ENCODE measurements around the gene ARF1. TPM values are rescaled to one million over a fixed set of nuclear protein-coding genes. Genes with fewer than 3 reads are reported as not detected.

The ARF1 gene
- total and polyA plus RNA-seq, 10 of the 15 experiments (the other 5 are each of a cell fraction or from before 2014, with no cell fraction given): 48.4 to 508 (median 283) TPM

GRCh38 chr1:228114827-228115226 is 32.3 kb downstream of the ARF1 start:
- Histone ChIP-seq H3K9me3 (replicated peaks; ENCODE audit: control insufficient read depth, insufficient read depth, low read length) (no peaks in the 10 kb centered on the region; the same call in 2 of the 3 replicates), H4K20me1 (ENCODE audit: control insufficient read depth, insufficient read depth) (no peaks in the 10 kb centered on the region), H3K27me3 (replicated peaks in 1 of 2; ENCODE audit: control insufficient read depth in 2 of 2, insufficient read depth in 2 of 2, low read length in 1 of 2) (no peaks in the 10 kb centered on the region), H3K4me2 (ENCODE audit: control insufficient read depth, insufficient read depth) (no peak overlapping the region), H3K4me1 (ENCODE audit: control insufficient read depth, insufficient read depth, low read length) (no peaks in the 10 kb centered on the region; the same call in 1 of the 2 replicates), H3K79me2 (ENCODE audit: control insufficient read depth, insufficient read depth, low read length) (no peaks in the 10 kb centered on the region; the same call in 1 of the 2 replicates), H3K4me3 (no peak overlapping the region), H2AFZ (ENCODE audit: control insufficient read depth, low read depth, low read length) (no peak overlapping the region), H3K36me3 (ENCODE audit: control insufficient read depth in 2 of 2, insufficient read depth in 2 of 2, low read length in 1 of 2) (no peaks in the 10 kb centered on the region), H3K27ac (ENCODE audit: control insufficient read depth, insufficient read depth) (no peak overlapping the region), H3K9ac (ENCODE audit: control insufficient read depth, insufficient read depth, low read length) (no peak overlapping the region)
- WGBS (ENCODE audit: insufficient coverage, insufficient replicate concordance, low lambda C conversion rate, missing lambda C conversion rate): 63% methylated on average over 3 of the region's 3 CpGs
- CTCF ChIA-PET: interaction anchor here (1.0 kb wide), 1 partner anchor 16 kb away, joined by 3 read pairs; no protein-coding TSS in a partner anchor
- no peak for TF ChIP-seq POLR2AphosphoS2 (IDR thresholded peaks at IDR 0.05; ENCODE audit: low read depth, low read length)
- TF ChIP-seq EZH2 (IDR thresholded peaks at IDR 0.05; ENCODE audit: borderline replicate concordance, control insufficient read depth, low read depth, low read length): no peak
- TF ChIP-seq SPI1 (IDR thresholded peaks at IDR 0.05; ENCODE audit: borderline replicate concordance, insufficient read depth, low read depth, low read length): no peak
- SMC1A ChIA-PET (ENCODE audit: uncharacterized antibody, unreplicated experiment): interaction anchor here (0.8 kb wide), 1 partner anchor 52 kb away, joined by 3 read pairs; no protein-coding TSS in a partner anchor
- in situ Hi-C loops (cut with MboI): no loop called here
- ATAC-seq (no peak), FAIRE-seq (no peak), DNase-seq (ENCODE audit: low read depth, low spot score) (no peak)
- intact Hi-C loops (cut with micrococcal nuclease; ENCODE audit: unreplicated experiment): no loop called here
- BruUV-seq (replicated peaks): no TSS peak
- POLR2A ChIA-PET: no interaction called here
- RAD21 ChIA-PET (ENCODE audit: unreplicated experiment): no interaction called here

- ATAC-seq (no peak), FAIRE-seq (no peak), DNase-seq (ENCODE audit: low read depth, low spot score) (no peak)
- intact Hi-C loops (cut with micrococcal nuclease; ENCODE audit: unreplicated experiment): no loop called here
- no peak overlapping the region for H2AFZ ChIP-seq (ENCODE audit: control insufficient read depth, low read depth, low read length)
- CTCF ChIA-PET: no interaction called here
- in situ Hi-C loops (cut with MboI): no loop called here
- H4K20me1 ChIP-seq (ENCODE audit: control insufficient read depth, insufficient read depth): no peaks in the 10 kb centered on the region
- no peak overlapping the region for H3K9ac ChIP-seq (ENCODE audit: control insufficient read depth, insufficient read depth, low read length)
- no peak overlapping the region for H3K27ac ChIP-seq (ENCODE audit: control insufficient read depth, insufficient read depth)
- RAD21 ChIA-PET (ENCODE audit: unreplicated experiment): no interaction called here
- H3K4me3 ChIP-seq: no peak overlapping the region
- POLR2A ChIA-PET: no interaction called here
- BruUV-seq (replicated peaks): no TSS peak
- no peaks in the 10 kb centered on the region for H3K79me2 ChIP-seq (ENCODE audit: control insufficient read depth, insufficient read depth, low read length)
- no peak overlapping the region for H3K4me2 ChIP-seq (ENCODE audit: control insufficient read depth, insufficient read depth)
- no peaks in the 10 kb centered on the region; the same call in 1 of the 2 replicates for H3K4me1 ChIP-seq (ENCODE audit: control insufficient read depth, insufficient read depth, low read length)
- no peaks in the 10 kb centered on the region for H3K27me3 ChIP-seq (replicated peaks in 1 of 2; ENCODE audit: control insufficient read depth in 2 of 2, insufficient read depth in 2 of 2, low read length in 1 of 2)
- no peaks in the 10 kb centered on the region for H3K36me3 ChIP-seq (ENCODE audit: control insufficient read depth in 2 of 2, insufficient read depth in 2 of 2, low read length in 1 of 2)
- SMC1A ChIA-PET (ENCODE audit: uncharacterized antibody, unreplicated experiment): no interaction called here
- no peak for TF ChIP-seq EP300 (IDR thresholded peaks at IDR 0.05; ENCODE audit: borderline replicate concordance in 1 of 2, control insufficient read depth in 1 of 2, low read depth in 2 of 2, low read length in 2 of 2)
- 86% methylated on average over 4 of the region's 4 CpGs for WGBS (ENCODE audit: insufficient coverage, insufficient replicate concordance, low lambda C conversion rate, missing lambda C conversion rate)
- no peaks in the 10 kb centered on the region; the same call in 2 of the 3 replicates for H3K9me3 ChIP-seq (replicated peaks; ENCODE audit: control insufficient read depth, insufficient read depth, low read length)
These were observed 34.8 kb downstream of the ARF1 start for GRCh38 chr1:228117335-228117734.

All from GM12878 (cell line).